C4-2B (cell line): ENCODE measurements around the gene USP11.

ENCODE experiments used
- H3K27ac ChIP-seq: fragments of 450-650 bp; 2 replicates; pipeline ENCODE4 v1.5.1; 2017
- ZFX ChIP-seq: fragments of 450-650 bp; IDR thresholded peaks from 2 replicates; pipeline ENCODE4 v1.6.1; 2017
- TF ChIP-seq, protein P1 (sequence below): fragments of 450-650 bp; conservative IDR thresholded peaks from 2 replicates; pipeline ENCODE4 v1.5.1; 2017; ENCODE audit warnings: mild to moderate bottlenecking

Gene USP11

DNA sequence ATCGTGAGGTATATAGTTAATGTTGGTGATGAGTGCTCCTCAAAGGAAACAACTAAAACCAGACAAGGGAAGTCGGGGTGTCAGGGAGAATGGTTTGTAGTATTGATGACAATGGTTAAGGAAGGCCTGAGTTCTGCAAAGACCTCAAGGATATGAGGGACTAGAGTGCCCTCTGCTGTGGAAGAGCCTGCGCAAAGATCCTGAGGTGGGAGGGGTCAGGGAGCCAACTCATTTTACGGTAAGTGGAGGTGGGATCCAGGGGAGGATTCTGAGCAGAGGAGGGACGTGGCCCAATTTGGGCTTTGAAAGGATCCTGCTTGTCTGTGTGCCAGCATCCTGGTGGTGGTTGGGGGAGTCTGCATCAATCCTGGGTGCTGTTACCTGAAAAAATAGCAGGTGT, 27.8 kb upstream of the USP11 start:
- TF ChIP-seq, protein P1, sequence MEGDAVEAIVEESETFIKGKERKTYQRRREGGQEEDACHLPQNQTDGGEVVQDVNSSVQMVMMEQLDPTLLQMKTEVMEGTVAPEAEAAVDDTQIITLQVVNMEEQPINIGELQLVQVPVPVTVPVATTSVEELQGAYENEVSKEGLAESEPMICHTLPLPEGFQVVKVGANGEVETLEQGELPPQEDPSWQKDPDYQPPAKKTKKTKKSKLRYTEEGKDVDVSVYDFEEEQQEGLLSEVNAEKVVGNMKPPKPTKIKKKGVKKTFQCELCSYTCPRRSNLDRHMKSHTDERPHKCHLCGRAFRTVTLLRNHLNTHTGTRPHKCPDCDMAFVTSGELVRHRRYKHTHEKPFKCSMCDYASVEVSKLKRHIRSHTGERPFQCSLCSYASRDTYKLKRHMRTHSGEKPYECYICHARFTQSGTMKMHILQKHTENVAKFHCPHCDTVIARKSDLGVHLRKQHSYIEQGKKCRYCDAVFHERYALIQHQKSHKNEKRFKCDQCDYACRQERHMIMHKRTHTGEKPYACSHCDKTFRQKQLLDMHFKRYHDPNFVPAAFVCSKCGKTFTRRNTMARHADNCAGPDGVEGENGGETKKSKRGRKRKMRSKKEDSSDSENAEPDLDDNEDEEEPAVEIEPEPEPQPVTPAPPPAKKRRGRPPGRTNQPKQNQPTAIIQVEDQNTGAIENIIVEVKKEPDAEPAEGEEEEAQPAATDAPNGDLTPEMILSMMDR: no peak
- TF ChIP-seq ZFX: no peak
- no peak overlapping the region for H3K27ac ChIP-seq

DNA sequence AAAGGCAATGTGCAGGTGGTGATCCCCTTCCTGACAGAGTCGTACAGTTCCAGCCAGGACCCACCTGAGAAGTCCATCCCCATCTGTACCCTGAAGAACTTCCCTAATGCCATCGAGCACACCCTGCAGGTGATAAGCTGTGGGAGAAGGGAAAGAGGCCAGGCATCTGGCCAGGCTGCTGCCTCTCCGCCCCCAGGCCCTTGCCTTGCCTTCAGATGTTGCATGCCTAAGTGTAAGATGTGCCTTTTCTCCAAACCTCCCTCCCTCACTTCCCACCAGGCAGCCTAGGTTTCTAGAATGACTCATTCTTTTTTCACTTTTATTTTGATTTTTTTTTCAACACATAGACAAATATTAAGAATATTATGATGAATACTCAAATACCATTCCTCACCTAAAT, 26.5 kb upstream of the USP11 start:
- no peak for TF ChIP-seq ZFX
- TF ChIP-seq, protein P1: no peak
- no peak overlapping the region for H3K27ac ChIP-seq

DNA sequence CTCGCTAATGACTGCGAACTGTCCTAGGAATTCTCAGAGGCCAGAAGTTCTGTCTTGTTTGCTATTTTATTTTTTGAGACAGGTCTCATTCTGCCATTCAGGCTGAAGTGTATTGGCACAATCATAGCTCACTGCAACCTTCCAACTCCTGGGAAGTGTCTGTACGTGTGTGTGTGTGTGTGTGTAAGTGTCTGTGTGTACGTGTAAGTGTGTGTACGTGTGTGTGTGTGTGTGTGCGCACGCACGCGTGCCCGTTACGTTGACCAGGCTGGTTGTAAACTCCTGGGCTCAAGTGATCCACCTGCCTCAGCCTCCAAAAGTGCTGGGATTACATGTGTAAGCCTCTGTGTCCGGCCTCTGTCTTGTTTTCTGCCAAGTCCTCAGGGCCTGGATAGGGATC, 24.7 kb upstream of the USP11 start:
- TF ChIP-seq ZFX: no peak
- TF ChIP-seq, protein P1: no peak
- no peak overlapping the region for H3K27ac ChIP-seq

DNA sequence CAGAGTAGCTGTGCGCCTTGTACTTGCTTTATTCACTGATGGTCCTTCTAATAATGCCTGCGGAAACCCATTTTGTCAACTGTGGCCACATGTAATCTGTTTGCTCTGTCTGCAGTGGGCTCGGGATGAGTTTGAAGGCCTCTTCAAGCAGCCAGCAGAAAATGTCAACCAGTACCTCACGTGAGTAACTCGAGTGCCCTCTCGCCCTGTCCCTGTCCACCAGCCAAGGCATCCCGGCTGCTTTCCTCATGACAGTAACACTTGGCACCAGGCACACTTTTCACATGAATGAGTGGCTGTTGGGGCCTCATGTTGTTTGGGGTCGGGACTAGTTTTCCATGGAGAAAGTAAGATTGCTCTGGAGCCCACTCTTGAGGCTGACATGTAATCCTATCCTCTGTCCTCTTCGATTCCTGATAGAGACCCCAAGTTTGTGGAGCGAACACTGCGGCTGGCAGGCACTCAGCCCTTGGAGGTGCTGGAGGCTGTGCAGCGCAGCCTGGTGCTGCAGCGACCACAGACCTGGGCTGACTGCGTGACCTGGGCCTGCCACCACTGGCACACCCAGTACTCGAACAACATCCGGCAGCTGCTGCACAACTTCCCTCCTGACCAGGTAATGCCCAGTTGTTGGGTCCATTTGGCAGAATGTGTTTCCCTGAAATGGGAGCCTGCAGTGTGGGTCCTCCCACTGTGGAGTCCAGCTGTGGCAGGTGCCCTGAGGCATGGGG, 23.1 kb upstream of the USP11 start:
- no peak for TF ChIP-seq ZFX
- TF ChIP-seq, protein P1: no peak
- no peak overlapping the region for H3K27ac ChIP-seq

DNA sequence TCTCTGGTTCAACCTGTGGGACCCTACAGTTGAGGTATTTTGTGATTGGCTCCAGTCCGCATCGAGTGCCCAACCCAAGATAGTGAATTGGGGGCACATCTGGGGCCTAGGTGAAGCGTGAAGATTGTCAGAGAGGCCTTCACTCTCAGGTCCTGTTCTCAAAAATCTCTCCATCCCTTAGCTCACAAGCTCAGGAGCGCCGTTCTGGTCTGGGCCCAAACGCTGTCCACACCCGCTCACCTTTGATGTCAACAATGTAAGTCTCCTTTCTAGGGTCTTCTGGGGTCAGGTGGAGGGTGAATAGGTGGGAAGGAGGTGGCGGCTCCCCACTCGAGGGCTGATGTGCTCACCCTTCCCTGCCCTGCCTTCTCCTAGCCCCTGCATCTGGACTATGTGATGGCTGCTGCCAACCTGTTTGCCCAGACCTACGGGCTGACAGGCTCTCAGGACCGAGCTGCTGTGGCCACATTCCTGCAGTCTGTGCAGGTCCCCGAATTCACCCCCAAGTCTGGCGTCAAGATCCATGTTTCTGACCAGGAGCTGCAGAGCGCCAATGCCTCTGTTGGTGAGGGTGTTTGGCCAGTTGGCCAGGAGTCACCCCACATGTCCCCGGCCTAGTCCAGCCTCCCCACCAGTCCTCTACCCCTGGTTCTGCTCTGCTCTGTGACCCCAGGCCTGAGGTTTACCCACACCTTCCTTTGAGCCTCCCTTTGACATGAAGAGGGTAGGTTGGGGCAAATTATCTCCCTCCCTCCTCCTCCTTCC, 22.0 kb upstream of the USP11 start:
- no peak overlapping the region for H3K27ac ChIP-seq
- TF ChIP-seq ZFX: no peak
- TF ChIP-seq, protein P1: no peak

DNA sequence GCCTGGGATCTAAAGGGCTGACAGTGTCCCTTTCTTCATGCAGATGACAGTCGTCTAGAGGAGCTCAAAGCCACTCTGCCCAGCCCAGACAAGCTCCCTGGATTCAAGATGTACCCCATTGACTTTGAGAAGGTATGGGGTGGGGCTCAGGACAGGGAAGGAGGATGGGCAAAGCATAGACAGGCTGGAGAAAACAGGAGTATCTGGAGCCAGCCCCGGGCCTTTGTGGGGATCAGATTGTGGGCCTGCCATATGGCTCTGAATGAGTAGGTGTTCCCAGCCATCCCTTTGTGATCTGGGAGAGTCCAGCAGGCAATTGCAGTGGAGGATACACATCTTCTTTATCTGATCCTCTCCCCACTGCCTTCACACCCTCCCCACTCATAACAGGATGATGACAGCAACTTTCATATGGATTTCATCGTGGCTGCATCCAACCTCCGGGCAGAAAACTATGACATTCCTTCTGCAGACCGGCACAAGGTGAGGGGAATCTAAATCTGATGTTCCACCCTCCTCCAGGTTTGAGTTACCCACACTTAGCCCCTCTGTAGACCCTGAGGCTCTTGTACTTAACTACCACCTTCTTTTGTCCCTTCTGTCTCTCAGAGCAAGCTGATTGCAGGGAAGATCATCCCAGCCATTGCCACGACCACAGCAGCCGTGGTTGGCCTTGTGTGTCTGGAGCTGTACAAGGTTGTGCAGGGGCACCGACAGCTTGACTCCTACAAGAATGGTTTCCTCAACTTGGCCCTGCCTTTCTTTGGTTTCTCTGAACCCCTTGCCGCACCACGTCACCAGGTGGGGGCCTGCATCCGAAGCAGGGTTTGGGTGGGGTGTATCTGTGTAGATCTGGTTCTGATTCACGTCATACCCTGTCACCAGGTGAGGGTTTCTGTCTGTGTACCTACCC, 20.2 kb upstream of the USP11 start:
- TF ChIP-seq ZFX: no peak
- TF ChIP-seq, protein P1: no peak
- no peak overlapping the region for H3K27ac ChIP-seq
